C4-2B (cell line): Measurements from ENCODE around the gene CYB5R2.

ENCODE experiments used
- ZFX ChIP-seq: fragments of 450-650 bp; IDR thresholded peaks from 2 replicates; pipeline ENCODE4 v1.6.1; 2017
- TF ChIP-seq, protein P1 (sequence below): fragments of 450-650 bp; conservative IDR thresholded peaks from 2 replicates; pipeline ENCODE4 v1.5.1; 2017; ENCODE audit warnings: mild to moderate bottlenecking

DNA sequence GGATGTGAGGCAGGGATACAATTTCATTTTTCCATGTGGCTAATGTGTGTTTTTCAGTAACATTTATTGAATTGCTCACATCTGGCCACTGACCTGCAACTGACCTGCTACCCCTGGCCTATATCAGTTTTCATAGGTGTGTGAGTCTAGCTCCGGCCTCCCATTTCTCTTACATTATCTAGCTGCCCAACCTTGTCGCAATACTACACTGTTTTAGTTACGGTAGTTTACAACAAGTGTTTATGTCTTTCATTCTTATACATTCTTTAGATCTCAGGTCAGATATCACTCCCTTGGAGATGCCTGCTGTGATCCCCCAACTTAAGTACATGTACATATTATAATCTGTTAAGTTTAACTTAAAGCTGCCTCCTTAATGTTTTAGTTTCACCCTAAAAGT lies 2.3 kb upstream of the CYB5R2 start:
- TF ChIP-seq, protein P1, sequence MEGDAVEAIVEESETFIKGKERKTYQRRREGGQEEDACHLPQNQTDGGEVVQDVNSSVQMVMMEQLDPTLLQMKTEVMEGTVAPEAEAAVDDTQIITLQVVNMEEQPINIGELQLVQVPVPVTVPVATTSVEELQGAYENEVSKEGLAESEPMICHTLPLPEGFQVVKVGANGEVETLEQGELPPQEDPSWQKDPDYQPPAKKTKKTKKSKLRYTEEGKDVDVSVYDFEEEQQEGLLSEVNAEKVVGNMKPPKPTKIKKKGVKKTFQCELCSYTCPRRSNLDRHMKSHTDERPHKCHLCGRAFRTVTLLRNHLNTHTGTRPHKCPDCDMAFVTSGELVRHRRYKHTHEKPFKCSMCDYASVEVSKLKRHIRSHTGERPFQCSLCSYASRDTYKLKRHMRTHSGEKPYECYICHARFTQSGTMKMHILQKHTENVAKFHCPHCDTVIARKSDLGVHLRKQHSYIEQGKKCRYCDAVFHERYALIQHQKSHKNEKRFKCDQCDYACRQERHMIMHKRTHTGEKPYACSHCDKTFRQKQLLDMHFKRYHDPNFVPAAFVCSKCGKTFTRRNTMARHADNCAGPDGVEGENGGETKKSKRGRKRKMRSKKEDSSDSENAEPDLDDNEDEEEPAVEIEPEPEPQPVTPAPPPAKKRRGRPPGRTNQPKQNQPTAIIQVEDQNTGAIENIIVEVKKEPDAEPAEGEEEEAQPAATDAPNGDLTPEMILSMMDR = no peak
- TF ChIP-seq ZFX = no peak
